Measurements from ENCODE around the gene ATG10.

ATG10 gene

DNA sequence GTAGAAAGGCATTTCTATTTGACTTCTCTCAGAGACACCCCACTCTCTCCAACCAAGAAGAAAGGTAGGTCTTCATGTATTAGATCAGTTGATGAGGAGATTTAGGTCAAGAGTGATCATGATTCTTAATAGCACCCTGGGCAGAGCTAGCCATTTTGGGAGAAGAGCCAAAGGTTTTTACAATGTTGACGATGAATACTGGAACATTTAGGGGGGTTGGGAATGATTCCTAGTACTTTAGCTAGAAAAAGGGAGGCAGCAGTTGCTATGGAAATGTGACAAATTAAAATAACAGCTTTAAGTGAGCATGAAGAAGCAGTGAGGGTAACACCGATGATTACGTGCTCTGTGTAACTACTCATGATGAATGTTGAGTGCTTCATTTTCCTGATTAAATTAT, 315.8 kb downstream of the ATG10 start:
- DNase-seq = no peak

DNA sequence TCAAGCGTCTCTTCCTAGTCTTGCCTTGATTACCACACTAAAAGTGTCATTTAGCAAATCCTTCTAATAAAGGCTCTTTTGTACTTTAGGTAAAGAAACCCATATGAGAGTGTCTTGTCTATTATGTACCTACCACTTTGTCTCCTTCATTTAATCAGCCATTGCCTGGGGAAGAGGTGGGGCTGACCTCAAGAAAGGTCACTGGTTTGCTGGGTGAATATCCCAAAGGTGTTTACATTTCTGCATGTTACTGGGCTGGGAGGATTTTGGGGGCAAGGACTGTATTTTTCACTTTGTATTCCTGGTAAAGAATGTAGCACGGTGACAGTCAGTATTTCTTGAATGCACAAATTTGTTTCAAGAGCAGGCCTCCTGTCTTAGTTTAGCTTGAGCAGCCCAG, 318.2 kb downstream of the ATG10 start:
- no peak for DNase-seq

DNA sequence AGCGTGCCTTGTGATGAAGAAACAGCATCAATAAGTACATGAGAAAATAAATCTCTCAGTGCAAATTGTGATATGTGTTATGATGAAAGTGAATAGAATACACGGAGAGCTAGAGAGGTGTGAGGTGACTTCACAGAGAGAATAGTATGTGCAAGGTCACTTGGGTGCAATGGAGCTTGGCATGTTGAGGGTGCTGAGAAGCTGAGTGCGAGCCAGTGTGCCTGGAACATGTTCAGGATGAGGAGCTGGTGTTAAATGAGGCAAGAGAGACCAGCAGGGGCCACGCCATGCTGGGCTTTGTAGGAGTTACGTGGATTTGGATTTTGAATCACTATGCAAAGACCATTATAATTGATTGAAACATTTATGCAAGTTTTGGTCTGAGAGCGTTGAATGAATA, 319.1 kb downstream of the ATG10 start:
- no peak for DNase-seq

DNA sequence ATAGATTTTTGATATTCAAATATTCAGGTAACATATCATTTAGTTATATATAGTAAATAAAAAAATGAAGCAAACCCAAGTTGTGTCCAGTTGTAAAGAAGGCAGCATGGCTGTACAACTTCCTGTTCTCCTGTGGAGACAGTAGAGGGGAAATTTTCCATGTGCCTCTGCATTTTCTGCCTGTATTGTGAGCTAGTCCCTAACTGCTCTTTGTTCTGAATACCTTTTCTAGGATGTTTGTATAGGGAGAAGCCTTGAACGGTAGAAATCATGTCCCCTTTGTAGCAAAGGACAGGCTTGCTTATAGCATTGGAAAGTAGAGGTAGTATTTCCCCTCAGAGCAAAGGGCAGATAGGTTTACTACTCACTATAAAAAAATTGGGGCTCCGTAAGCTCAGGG, 319.6 kb downstream of the ATG10 start:
- no peak for DNase-seq

DNA sequence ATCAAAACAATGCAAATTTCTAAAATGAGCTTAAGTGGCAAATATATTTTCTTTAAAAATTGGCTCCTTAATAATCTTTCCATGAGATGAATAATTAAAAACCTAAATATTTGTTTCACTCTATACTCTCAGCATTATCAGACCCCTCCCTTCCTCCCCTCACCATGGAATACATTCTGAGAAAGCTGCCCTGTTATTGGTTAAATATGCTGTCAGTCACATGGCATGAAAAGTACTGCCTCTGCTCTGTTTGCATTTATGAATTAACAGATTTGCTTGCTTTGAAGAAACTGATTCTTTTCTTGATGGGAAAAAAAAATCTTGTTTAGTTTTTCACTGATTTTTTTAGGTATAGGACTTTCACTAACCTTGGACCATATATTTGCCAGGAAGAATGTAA, 323.3 kb downstream of the ATG10 start:
- no peak for DNase-seq

DNA sequence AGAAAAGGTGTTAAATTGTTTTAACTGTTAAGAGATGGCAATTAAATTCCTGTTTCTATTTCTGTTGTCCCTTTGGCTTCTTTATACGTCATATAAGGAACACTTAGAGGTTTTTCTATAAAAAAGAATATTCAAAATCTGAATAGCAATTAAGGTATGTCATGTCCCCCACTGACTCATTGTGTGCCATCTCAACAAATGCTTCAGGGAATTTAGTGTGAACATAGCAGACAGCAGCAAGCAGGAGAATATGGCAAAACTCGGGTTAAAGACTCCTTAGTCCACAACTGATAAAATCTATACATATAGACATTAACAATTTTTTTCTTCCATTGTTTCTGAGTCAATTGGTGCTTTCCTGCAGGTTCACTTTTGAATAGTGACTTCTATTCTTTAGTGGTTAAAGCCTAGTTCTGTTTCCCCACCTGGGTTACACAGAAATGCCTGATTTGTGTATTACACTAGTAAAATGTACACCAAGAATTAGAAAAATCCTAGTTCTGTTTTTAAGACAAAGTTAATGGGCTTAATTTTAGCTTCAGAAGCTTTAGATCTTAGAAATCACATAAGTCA, 324.2 kb downstream of the ATG10 start:
- DNase-seq = no peak

DNA sequence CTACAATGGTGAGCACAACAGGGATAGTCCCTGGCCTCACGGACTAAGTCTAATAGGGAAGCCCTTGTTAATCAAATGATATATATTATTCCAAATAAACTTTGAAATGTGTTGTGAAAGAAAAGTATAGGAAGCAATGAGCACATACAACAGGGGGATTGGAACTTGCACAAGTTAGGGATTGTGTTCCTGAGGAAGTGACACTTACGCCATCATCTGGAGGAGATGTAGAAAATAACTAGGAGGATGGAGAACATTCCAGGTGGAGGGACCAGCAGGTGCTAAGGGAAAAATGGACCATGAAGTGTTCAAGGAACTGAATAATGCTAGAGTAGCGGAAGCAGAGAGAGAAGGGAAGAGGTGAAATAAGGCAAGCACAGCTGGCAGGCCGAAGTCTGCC, 325.1 kb downstream of the ATG10 start:
- DNase-seq = no peak

DNA sequence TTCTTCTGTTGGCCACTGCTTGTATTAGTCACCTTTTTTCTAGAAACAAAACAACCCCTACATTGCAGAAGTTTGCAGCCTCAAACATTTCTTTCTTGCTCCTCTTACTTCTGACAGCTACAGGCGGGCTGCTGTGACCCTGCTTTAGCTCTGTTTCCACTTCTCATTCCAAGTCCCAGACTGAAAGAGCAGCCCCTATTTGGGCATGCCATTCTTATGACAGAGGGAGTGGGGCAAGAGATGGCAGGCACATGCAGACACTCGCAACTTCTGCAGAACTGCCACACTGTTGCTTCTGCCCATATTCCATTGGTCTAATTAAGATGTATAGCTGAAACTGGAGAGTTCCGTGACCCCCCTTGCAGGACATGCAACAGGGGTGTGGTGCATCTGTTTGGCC, 325.9 kb downstream of the ATG10 start:
- DNase-seq = no peak

DNA sequence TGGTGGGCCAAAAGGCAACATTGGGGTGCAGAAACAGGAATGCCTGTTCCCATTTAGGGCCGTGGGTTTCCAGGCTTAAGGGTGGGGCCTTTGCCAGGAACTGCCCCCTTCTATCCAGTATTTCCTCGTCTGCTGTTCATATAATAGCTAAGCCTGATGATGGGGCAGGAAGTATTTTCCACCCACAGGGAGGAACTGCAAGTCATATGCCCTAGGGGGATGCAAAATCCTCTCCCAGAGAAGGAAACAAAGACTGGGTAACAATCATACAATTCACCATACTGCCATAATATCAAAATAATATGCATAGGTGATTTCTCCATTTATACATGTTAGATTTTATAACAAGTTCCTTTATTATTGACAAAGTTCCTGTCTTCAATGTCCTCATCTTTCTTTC, 326.8 kb downstream of the ATG10 start:
- no peak for DNase-seq

DNA sequence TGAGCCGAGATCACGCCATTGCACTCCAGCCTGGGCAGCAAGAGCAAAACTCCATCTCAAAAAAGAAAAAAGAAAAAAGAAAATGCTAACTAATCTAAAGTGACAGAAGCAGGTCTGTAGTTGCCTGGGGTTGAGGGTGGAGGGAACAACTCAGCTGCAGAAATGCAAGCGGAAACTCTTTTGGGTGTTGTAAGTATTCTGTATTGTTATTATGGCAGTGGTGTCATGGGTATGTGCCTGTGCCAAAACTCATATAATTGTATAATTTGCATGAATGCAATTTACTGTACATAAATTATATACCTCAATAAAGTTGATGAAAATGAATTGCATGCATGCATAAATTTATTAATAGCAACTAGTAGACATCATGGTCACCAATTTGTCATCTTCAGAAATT, 329.4 kb downstream of the ATG10 start:
- no peak for DNase-seq
